Left renal cortex interstitium (tissue), 4 donors: ENCODE data around the gene ENTPD8. TPM values are rescaled to one million over a fixed set of nuclear protein-coding genes. Genes with fewer than 3 reads are reported as not detected.

Experiments
- polyA plus RNA-seq, 4 donors: library from polyadenylated mRNA; unstranded; fragments of 120-200 nt; gene quantifications; one replicate each; pipeline ENCODE4 v1.2.1, GENCODE V29; 2013; ENCODE audit not compliant: insufficient read length in 4 of 4

ENTPD8 gene
- polyA plus RNA-seq, 4 donors = 0.35 to 0.74 (median 0.64) TPM

Other genes starting within 250 kb of the ENTPD8 start
- 10 to 100 TPM; 12.8 to 15.4 (median 14.7) TPM for gene TPRN, start 240.6 kb downstream of the ENTPD8 start, polyA plus RNA-seq
- 10 to 100 TPM; 37.2 to 53.2 (median 43.5) TPM for gene TMEM203, start 235.7 kb downstream of the ENTPD8 start, polyA plus RNA-seq
- 10 to 100 TPM in 3 of 4 donors, 1 to 10 TPM in 1; 7.0 to 20.2 (median 14.5) TPM for gene NDOR1, start 235.7 kb downstream of the ENTPD8 start, polyA plus RNA-seq
- gene RNF208, start 219.1 kb downstream of the ENTPD8 start, polyA plus RNA-seq = 10 to 100 TPM in 3 of 4 donors, 1 to 10 TPM in 1; 5.4 to 15.1 (median 13.1) TPM
- 10 to 100 TPM in 2 of 4 donors, 1 to 10 TPM in 2; 5.1 to 20.9 (median 12.5) TPM for gene CYSRT1, start 216.2 kb downstream of the ENTPD8 start, polyA plus RNA-seq
- gene RNF224, start 213.9 kb downstream of the ENTPD8 start, polyA plus RNA-seq = 10 to 100 TPM in 2 of 4 donors, 1 to 10 TPM in 2; 3.6 to 20.1 (median 12.5) TPM
- gene SLC34A3, start 210.5 kb downstream of the ENTPD8 start, polyA plus RNA-seq = 10 to 100 TPM in 2 of 4 donors, 1 to 10 TPM in 2; 4.4 to 15.4 (median 8.9) TPM
- gene TUBB4B, start 200.1 kb downstream of the ENTPD8 start, polyA plus RNA-seq = 100 to 1,000 TPM; 324 to 444 (median 393) TPM
- gene STPG3, start 190.1 kb downstream of the ENTPD8 start, polyA plus RNA-seq = 1 to 10 TPM; 1.0 to 3.5 (median 2.3) TPM
- 10 to 100 TPM; 49.5 to 67.0 (median 56.4) TPM for gene NELFB, start 186.0 kb downstream of the ENTPD8 start, polyA plus RNA-seq
- 1 to 10 TPM; 3.9 to 8.5 (median 6.3) TPM for gene TOR4A, start 163.6 kb downstream of the ENTPD8 start, polyA plus RNA-seq
- gene NRARP, start 139.1 kb downstream of the ENTPD8 start, polyA plus RNA-seq = 1 to 10 TPM; 5.7 to 8.5 (median 8.2) TPM
- gene EXD3, start 18.2 kb downstream of the ENTPD8 start, polyA plus RNA-seq = 10 to 100 TPM in 3 of 4 donors, 1 to 10 TPM in 1; 8.1 to 26.1 (median 19.7) TPM
- gene NOXA1, start 18.0 kb downstream of the ENTPD8 start, polyA plus RNA-seq = 10 to 100 TPM in 1 of 4 donors, 1 to 10 TPM in 3; 4.3 to 13.1 (median 9.1) TPM
- 10 to 100 TPM; 48.1 to 52.4 (median 49.4) TPM for gene NSMF, start 18.0 kb upstream of the ENTPD8 start, polyA plus RNA-seq
- 1 to 10 TPM; 1.4 to 3.9 (median 2.7) TPM for gene PNPLA7, start 109.0 kb upstream of the ENTPD8 start, polyA plus RNA-seq
- gene MRPL41, start 110.5 kb upstream of the ENTPD8 start, polyA plus RNA-seq = 10 to 100 TPM; 15.1 to 31.1 (median 25.3) TPM
- gene DPH7, start 137.6 kb upstream of the ENTPD8 start, polyA plus RNA-seq = 10 to 100 TPM; 34.9 to 74.0 (median 52.8) TPM
- gene ZMYND19, start 149.2 kb upstream of the ENTPD8 start, polyA plus RNA-seq = 10 to 100 TPM; 17.6 to 26.5 (median 23.4) TPM
- gene ARRDC1, start 164.3 kb upstream of the ENTPD8 start, polyA plus RNA-seq = 10 to 100 TPM; 25.4 to 49.0 (median 37.0) TPM
- 10 to 100 TPM; 64.0 to 89.3 (median 74.9) TPM for gene EHMT1, start 177.6 kb upstream of the ENTPD8 start, polyA plus RNA-seq